HG03139 (cell line): ENCODE results near the gene ATP1B1.

Source experiments
- ATAC-seq: cut with Tn5 transposase; IDR thresholded peaks from one replicate; pipeline ENCODE4 v1.9.1; 2021; ENCODE audit not compliant: unreplicated experiment

Gene ATP1B1

GRCh38 chr1:169106095-169106920, at the start of gene ATP1B1:
ATP1B1 (plus strand) TSS chr1:169106690; CDS start chr1:169106830, 140 bp downstream.
- peak; percentile 74 for ATAC-seq

DNA sequence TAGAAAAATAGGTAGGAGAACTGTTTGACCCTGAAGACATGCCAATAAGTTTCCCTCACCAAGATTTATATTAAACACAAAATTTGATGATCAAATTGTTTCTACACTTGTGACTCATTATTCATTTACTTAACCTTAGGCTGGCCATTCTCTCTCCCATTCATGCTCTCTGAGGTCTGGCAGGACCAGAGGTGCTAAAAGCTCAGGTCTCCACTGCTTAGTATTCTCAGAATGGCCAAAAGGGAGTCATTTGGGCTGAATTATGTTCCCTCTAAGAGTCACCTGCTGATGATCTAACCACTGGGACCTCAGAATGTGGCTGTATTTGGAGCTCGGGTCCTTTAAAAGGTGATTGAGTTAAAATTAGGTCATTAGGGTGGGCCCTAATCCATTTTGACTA, 47.1 kb upstream of the ATP1B1 start:
- no peak for ATAC-seq

DNA sequence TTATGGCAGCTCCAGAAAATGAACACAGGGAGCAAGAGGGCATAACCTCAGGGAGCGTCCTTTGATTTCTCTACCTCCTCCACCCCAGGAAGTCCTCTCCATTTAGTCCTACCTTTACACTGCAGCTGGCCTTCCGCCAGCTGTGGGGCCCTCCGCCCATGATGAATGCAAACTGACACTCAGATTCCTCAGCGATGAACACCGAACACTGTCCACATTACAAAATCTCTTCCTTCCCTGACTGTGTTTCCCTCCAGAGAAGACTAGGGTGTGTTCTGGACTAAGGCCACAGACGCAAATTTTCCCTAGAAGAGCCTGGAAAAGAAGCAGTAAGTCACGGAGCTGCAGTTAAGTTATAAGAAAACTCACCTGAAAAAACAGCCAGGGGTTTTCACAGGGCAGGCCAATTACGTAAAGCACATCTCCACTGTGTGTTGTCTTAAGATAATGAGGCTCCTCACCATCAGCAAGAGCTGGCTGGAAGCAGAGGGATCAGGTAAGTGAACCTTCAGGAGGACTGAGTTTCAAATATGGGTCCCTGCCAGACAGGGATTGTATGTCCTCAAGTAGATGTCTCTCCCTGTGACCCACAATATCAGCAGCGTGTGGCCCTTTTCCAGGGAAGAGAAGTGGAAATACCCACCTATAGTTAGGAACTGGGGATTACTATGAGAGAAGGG, 46.3 kb upstream of the ATP1B1 start:
- ATAC-seq = no peak

DNA sequence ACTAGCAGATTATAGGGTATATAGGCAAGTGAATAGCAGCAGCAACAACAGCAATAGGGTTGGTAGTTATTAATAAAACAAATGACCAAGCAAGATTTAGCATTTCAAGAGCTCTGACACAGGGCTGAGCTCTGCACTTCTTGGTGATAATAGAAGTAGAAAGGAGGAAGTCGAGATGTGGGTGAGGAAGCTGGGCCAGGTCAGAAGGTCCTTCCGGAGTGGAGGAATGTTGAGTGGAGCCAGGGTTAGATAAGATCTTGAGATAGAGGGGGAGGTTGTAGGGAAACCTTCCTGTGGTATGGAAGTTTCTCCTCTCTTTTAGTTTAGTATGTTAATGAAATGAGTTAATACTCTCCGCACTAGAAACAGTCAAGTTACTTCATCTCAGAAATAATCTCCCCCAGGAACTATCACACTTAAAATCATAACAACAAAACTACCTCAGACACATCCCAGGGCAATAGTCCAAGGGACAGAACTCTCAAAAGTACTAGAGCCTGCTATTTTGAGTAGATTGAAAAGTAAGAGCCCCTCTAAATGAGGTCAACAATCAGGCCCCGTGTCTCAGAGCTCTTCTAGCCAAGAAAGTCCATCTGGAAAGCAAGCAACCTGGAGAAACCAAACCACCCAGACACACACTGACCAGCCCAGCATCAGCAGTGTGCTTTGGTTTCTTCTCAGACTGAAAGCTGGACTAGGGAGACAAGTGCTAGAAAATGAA, 45.4 kb upstream of the ATP1B1 start:
- ATAC-seq = no peak

DNA sequence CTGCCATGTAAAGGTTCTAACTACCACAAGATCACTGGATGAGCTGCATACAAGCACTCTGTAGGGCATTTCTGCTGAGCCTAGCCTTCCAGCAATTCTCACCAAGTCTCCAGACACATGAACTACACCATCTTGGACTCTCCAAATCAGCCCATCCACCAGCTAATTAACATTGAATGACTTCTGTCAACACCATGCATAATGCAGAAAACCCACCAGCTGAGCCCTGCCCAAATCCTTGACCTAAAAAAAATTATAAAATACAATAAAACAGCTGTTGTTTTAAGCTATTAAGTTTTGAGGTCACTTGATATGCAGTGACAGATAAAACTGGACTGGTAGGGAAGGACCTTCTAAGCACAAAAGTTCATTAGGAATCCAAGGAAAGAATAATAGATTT, 44.3 kb upstream of the ATP1B1 start:
- no peak for ATAC-seq

DNA sequence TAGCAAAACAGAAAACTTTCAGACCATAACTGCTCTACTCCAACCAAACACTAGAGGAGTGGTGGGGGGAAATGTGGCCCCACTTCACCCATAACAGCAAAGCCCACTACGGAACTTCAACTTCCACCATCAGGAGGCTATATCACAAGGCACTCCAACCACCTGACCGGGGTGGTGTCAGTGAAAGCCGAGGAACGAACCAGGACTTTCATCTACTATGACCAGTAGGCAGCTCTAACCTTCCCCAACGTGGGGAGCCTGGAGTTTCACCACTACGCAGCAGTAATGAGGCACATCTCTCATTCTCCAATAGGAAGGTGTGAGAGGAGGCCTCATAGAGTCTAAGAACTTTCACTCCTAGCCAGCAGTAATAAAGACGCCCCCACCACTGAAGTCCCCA, 42.4 kb upstream of the ATP1B1 start:
- no peak for ATAC-seq

DNA sequence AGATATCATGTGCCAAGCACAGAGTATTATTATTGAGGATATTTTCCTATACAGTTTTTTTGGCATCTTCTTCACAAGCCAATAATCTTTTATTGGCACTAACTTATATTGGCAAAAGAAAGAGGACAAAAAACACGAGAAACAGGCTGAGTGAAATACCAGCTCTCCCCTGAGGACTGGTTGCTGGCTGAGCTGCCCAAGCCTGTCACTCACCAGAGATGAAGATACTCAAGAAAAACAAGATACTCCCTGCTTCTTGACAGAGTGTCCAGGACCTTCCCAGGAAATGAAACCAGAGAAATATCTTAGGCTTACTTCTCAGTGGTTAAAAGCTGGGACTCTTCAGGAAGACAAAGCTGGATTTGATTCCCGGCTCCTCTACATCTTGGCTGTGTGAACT, 35.9 kb upstream of the ATP1B1 start:
- no peak for ATAC-seq

- ATAC-seq = no peak
These were observed 35.5 kb upstream of the ATP1B1 start for GRCh38 chr1:169070958-169071357.

- no peak for ATAC-seq
These were observed 33.4 kb upstream of the ATP1B1 start for GRCh38 chr1:169072945-169073725.

DNA sequence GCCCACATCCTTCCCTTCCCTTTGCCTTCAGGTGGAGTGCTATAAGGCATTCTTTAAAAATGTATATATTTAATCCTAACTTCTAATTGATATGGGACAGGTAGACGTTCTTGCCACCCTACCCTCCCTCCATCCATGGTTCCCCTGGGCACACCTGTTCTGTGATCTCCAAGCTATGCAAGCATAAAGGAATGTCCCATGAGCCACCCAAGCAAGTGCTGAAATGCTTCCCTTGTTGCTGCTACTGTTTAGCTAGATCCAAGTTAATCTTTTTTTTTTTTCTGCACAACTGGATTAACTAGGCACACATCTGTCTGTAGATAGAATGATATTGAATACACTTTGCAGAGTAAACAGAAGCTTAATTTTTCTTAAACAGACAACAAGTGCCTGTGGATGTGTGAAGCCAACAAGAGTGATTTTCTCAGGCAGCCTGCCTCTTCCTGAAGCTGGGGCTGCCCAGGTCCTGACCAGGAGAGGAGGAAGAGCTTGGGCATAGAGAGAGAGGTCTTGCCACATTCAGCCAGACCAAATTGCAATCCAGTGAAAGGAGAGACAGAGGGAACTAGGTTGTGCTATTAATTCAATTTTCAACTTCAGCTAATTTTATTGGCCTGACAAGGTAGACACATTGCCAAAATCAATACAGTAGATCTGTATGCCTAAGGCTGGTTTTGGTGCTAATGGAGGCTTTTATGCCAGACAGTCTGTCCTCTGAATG, 28.2 kb upstream of the ATP1B1 start:
- ATAC-seq = no peak

DNA sequence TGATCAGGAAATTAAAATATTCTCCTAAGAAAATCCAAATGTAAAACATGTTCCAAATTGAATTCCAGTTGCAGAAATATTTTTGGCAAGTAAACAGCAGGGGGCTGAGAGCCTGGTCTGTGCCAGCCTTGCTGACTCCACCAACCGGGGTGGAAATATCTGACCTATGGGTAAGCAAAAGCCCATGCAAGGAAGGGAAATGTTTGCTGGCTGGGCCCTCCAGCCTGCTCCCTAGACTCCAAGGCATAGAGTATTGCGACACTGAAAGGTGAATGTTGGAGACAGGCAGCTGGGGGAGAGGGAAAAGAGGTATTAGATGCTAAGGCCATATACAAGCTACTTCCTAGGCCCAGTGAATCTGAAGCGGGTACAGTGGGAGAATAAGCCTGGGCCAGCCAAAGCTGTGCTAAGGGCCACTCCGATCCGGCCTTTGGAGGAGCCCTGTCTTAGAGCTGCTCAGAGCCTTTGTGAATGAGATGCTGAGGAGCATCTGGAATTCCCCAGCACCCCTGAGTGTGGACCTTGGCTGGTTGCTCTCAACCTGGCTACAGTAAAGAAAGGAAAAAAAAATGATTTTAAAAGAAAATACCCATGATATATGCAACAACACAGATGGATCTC, 24.9 kb upstream of the ATP1B1 start:
- no peak for ATAC-seq

- ATAC-seq = no peak
These were observed 20.6 kb upstream of the ATP1B1 start for GRCh38 chr1:169085911-169086310.

GRCh38 chr1:169086603-169087455, 19.7 kb upstream of the ATP1B1 start:
- no peak for ATAC-seq

DNA sequence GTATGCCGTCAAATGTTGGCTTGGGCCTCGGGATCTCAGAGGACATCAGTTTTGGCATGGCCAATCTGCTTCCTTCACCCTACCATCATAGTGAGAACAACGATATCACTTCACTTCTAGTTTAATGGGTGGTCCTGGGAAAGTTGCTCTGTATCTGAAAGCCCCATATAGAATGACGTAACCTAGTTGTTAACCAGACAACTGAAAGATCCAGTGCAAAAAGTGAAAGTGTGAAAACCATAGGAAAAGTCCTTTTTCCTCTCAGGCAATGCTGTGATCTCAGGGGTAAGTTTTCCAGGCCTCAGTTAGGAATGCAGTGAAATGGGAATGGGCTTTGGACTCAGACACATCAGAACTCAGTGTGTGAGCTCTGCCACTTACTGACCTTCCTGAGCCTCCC, 18.6 kb upstream of the ATP1B1 start:
- no peak for ATAC-seq

GRCh38 chr1:169089776-169090175, 16.7 kb upstream of the ATP1B1 start:
- no peak for ATAC-seq

- ATAC-seq = no peak
These were observed 16.1 kb upstream of the ATP1B1 start for GRCh38 chr1:169090308-169090899.

- ATAC-seq = peak; percentile 19
These were observed 15.6 kb upstream of the ATP1B1 start for GRCh38 chr1:169090900-169091311.

- ATAC-seq = peak; percentile 60
These were observed 15.0 kb upstream of the ATP1B1 start for GRCh38 chr1:169091480-169091941.
